Measurements from ENCODE around the gene UBA1. TPM values are rescaled to one million over a fixed set of nuclear protein-coding genes. Genes with fewer than 3 reads are reported as not detected.

Gene UBA1
- 100 to 1,000 TPM; 149 to 155 TPM for total RNA-seq

DNA sequence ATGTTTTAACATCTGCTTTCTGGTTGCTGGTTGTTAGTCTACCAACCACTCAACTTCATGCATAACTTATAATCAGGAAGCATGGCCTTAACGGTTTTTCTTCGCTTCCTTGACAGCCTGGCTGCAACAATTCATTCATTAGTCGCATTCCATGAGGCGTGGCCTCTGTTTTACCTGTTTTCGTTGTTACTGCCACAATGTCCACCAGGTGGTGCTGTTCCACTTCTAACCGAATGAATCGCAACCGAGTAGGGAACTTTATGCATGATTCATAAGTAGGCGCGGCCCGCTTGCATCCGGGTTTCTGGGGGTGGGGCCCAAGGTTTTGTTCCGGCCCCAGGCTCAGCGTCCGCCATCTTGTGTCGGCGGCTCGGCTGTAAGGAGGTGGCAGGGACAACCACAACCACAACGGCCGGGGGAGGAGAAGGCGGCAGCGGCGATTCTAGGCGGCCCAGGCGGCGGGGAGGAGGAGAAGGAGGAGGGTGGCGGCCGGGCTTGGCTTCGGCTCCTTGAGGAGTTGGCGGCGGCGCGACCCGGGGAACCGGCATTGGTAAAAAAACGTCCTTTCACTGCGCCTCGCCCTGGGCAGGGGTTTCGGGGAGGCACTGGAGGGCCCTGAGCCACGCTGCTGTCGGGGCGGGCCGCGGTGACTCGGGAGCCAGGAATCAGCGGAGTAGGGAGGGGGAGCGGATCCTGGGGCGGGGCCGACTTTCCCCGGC lies at the start of gene UBA1:
TSS of gene UBA1 (plus strand) at position 355 of the 719 bp plus-strand sequence. CDS start 4,974 bp downstream, outside the sequence.
- Mint-ChIP-seq H3K27me3 (no peaks in the 10 kb centered on the region), H3K36me3 (peaks cover 7% of the 10 kb centered on the region), H3K4me1 (peaks cover 37% of the 10 kb centered on the region), H3K27ac (peak within 1 kb of the TSS; percentile 98), H3K9me3 (no peaks in the 10 kb centered on the region), H3K4me3 (peak within 1 kb of the TSS; percentile 95)
- ATAC-seq (ENCODE audit: low read depth) (peak; percentile 67), DNase-seq (peak; percentile 81)
- POLR2A ChIA-PET = interaction anchor here (0.8 to 1.1 kb wide), 3 partner anchors 189 to 330 kb away, joined by 3 read pairs; no protein-coding TSS in a partner anchor

DNA sequence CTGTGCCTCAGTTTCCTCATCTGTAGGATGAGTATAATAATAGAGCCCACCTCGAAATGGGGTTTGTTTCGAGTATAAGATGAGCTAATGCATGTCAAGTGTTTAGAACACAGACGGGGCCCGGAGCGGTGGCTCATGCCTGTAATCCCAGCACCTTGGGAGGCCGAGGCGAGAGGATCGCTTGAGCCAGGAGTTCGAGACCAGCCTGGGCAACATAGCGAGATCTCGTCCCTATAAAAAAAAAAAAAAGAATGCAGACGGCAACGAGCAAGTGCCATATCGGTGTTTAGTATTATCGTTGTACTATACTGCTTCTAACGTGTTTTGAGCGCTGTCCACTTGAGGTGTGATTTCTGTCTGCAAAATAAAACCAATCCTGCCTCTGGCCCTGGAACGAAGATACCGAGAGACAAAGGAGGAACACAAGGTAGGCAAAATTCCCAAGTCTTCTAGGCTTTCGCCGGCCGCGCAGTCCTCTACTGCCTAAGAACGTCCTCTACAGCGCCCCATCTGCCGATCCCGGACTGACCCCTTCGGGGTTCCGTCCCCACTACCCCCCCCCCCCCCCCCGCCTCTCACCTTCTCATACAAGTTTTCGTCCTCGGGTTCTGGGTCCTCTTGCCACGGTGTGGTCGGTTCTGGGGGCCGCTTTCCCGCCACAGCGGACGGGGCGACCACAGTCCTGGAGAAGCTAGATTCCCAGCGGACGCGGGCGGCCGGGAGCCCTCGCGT lies 49.6 kb upstream of the UBA1 start:
- Mint-ChIP-seq H3K36me3 (peaks cover 23% of the 10 kb centered on the region), H3K27ac (peak overlapping the region; percentile 99), H3K9me3 (no peaks in the 10 kb centered on the region), H3K4me1 (peaks cover 16% of the 10 kb centered on the region), H3K4me3 (peak overlapping the region; percentile 95), H3K27me3 (no peaks in the 10 kb centered on the region)
- POLR2A ChIA-PET = interaction anchor here (0.6 to 2.8 kb wide), 8 partner anchors 9 to 485 kb away, joined by 3 to 31 read pairs (median 4); partner anchors contain the start of genes CFP and USP11
- DNase-seq (no peak), ATAC-seq (ENCODE audit: low read depth) (no peak)

DNA sequence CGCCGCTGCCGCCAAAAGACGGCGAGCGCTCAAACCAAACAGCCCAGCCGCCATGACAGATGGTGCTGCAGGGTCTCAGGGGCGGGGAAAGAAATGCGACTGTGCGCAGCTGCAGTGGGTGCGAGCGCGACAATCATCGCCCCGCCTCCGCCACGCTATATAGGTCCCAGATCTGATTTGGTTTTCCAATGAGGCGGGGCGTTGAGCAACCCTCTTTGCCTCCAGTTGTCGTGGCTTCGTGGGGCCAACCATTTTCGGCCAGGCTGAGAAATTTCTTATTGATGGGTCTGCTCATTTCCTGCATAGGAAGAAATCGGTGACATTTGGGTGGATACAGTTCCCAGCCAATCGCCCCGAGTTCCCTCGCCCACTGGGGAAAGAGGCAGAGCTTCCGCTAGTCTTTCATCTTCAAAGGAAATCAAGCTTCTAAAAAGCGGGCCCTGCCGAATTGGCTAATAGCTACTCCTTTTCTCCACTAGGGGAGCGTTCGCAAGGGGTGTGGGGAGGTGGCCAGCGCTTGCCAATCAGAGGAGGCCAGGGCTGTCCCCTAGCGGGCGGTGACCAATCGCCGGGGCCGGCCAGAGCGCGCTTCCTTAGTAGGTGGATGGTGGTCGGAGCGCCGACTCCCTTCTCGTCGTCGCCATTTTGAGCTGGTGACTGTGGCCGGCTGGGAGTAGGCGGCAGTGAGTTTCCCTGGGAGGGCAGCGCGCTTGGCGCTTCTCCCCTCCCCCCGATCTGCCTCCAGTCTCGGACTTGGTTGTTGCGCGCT lies 48.8 kb upstream of the UBA1 start, which contains the start of the genes NDUFB11 and RBM10:
TSS of gene NDUFB11 (minus strand) at position 77 of the 769 bp plus-strand sequence. CDS start at position 54, 23 bp downstream.
TSS of gene RBM10 (plus strand) at position 596 of the 769 bp plus-strand sequence. CDS start 2,261 bp downstream, outside the sequence.
- ATAC-seq (ENCODE audit: low read depth) (peak; percentile 95), DNase-seq (peak; percentile 85)
- peaks cover 16% of the 10 kb centered on the region for H3K4me1 Mint-ChIP-seq
- POLR2A ChIA-PET = interaction anchor here (0.6 to 2.8 kb wide), 11 partner anchors 9 to 484 kb away, joined by 3 to 31 read pairs (median 4); partner anchors contain the start of genes CFP and USP11
- peaks cover 21% of the 10 kb centered on the region for H3K36me3 Mint-ChIP-seq
- H3K9me3 Mint-ChIP-seq = no peaks in the 10 kb centered on the region
- H3K27ac Mint-ChIP-seq = peak within 1 kb of the TSS; percentile 99
- H3K27me3 Mint-ChIP-seq = no peaks in the 10 kb centered on the region
- H3K4me3 Mint-ChIP-seq = peak within 1 kb of the TSS; percentile 95

DNA sequence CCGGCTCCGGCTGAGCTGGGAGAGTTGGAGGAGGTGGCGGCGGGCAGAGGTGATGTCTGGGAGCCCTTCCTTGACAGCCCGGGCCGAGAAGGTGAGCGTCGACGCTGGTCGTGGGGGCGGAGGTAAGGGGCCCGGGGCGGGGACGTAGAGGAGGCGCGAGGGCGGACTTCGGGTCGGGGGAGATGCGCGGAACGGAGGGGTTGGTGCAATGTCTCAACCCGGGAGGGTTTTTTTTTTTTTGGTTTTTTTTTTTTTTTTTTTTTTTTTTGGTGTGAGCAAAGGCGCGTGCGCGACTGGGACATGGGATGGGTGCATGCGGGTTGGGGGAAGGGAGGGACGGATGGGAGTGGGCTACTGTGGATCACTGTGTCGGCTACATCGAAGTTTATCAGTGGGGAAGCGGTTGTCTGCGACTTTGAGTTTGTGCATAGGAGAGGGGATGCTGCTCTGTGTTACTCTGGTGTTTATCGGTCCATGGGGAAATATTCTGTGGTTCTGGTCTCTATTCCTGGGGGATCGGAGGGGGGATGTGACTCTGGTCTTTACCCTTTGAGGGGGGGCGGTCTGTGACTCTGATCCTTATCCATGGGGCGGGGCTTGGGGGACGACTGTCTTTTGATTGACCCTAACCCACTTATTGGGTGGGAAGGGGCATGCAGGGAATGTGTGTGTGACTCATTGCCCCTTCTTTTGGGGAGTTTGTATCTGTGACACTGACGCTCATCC lies 48.1 kb upstream of the UBA1 start:
- Mint-ChIP-seq H3K4me1 (peaks cover 16% of the 10 kb centered on the region), H3K27ac (peak overlapping the region; percentile 99), H3K36me3 (peaks cover 24% of the 10 kb centered on the region), H3K9me3 (no peaks in the 10 kb centered on the region), H3K27me3 (no peaks in the 10 kb centered on the region), H3K4me3 (peak overlapping the region; percentile 95)
- ATAC-seq (ENCODE audit: low read depth) = peak; percentile 30
- no peak for DNase-seq
- POLR2A ChIA-PET = interaction anchor here (0.7 to 2.8 kb wide), 8 partner anchors 8 to 484 kb away, joined by 3 to 31 read pairs (median 6); partner anchors contain the start of genes CFP and USP11

DNA sequence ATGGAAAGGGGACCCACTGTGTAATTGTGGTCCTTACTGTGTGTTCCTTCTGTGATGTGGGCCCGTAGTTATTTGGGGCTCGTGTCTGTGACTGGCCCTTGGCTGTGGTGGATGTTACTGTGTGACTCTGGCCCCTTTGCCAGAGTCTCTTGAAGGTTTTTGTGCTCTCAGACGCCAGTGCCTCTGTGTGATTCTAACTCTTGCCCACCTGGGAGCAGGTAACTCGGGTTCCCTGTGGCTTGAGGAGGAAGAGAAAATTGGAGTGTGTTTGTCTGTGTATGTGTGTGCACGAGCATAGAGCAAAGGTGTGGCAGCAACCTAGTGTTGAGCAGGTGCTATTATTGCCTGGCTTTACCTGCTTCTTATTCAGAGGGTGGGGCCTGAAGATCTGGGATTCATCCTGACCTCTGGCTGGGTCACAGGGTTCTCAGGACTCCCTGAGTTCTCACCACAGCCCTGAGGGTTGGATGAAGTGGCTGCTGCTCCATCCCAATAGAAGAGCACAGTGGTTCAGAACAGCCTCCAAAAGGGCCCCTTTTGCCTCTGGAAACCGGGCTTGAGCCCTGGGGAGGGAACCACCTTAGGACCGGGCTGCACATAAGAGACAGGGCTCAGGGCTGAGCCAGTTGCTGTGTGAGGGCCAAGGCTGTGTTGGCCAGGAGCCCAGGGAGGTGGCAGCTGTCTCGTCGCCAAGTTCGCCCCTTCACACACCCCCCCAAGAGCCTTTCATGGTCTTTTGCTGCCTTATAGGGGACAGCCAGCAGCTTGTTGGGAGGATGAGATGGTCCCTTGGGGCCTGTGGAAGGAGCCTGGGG lies 47.3 kb upstream of the UBA1 start:
- no peaks in the 10 kb centered on the region for H3K9me3 Mint-ChIP-seq
- H3K4me3 Mint-ChIP-seq = peak overlapping the region; percentile 95
- DNase-seq = no peak
- H3K4me1 Mint-ChIP-seq = peaks cover 16% of the 10 kb centered on the region
- peaks cover 26% of the 10 kb centered on the region for H3K36me3 Mint-ChIP-seq
- POLR2A ChIA-PET = no interaction called here
- H3K27ac Mint-ChIP-seq = peak overlapping the region; percentile 99
- no peaks in the 10 kb centered on the region for H3K27me3 Mint-ChIP-seq
- ATAC-seq (ENCODE audit: low read depth) = no peak

DNA sequence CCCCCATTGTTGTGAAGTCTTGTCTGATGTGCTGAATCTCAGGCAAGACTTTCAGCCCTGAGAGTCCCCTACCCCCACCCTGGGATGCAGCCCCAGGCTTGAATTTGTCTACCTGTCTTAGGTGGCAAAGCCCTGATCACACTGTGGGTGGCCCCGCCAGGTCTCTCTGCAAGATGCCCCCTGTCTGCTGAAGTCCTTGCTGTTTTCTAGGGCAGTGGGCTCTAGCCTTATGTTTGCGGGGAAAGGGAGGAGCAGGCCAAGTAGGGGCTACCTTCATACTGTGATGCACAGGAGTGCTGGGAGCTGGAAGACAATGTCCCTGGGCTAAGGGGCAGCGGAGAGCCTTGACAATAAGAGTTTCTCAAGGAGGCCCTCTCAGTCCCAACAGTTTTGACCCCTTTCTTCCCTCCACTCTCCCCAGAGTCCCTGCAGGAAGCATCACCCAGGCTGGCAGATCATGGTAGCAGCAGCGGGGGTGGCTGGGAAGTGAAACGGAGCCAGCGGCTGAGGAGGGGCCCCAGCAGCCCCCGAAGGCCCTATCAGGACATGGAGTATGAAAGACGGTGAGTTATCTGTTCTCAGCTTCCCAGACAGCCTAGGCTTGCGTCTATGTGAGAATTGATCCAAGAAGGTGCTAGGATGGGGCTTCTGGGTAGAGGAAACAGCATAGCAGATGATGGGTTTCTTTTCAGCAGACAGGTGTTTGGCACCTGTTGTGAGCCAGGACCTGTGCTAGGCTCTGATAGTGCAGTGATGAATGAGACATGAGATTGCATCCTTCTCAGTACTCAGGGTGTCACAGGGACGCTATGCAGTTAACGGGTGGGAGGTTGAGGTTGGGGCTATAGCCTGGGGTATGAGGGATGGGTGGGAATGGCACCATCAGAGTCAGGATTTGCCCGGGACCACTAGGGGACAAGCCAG lies 46.4 kb upstream of the UBA1 start:
- Mint-ChIP-seq H3K36me3 (peaks cover 27% of the 10 kb centered on the region), H3K4me1 (peaks cover 15% of the 10 kb centered on the region), H3K27me3 (no peaks in the 10 kb centered on the region), H3K27ac (peak overlapping the region; percentile 25), H3K9me3 (no peaks in the 10 kb centered on the region), H3K4me3 (peak overlapping the region; percentile 20)
- ATAC-seq (ENCODE audit: low read depth) = no peak
- POLR2A ChIA-PET = no interaction called here
- DNase-seq = no peak

DNA sequence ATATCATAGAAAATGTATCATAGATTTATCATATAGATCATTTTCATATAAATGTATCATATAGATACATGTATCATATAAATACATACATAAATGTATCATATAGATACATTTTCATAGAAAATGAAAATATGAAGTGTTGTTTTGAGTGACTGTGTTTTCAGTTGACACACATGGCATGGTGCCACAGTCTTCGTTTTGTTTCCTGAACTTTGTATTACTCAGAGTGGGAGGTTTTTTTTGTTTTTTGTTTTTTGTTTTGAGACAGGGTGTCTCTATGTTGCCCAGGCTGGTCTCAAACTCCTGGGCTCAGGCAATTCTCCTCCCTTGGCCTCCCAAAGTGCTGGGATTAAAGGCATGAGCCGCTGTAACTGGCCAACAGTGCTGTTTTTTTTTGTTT lies 44.7 kb upstream of the UBA1 start:
- Mint-ChIP-seq H3K27me3 (no peaks in the 10 kb centered on the region), H3K36me3 (peaks cover 21% of the 10 kb centered on the region), H3K4me1 (peaks cover 9% of the 10 kb centered on the region), H3K27ac (no peak overlapping the region), H3K4me3 (no peak overlapping the region), H3K9me3 (no peaks in the 10 kb centered on the region)
- no peak for DNase-seq
- POLR2A ChIA-PET = no interaction called here
- no peak for ATAC-seq (ENCODE audit: low read depth)

DNA sequence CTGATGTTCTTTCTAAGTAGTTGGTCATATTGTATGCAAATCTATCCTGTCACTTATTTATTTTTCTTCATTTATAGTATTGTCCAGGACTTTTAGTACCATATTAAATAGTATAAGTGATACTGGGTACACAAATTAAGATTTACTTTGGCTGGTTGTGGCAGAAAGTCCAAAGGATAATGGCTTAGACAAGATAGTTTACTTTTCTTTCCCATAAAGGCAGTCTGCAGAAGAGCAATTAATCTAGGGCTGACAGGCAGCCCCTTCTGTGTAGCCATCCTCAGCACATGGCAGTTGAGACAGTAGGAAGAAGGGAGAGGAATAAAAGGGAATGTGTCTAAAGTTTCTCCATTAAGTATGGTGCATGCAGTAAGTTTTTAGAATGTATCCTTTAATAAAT lies 42.2 kb upstream of the UBA1 start:
- Mint-ChIP-seq H3K4me1 (peaks cover 9% of the 10 kb centered on the region), H3K9me3 (no peaks in the 10 kb centered on the region), H3K27ac (no peak overlapping the region), H3K36me3 (peaks cover 21% of the 10 kb centered on the region), H3K27me3 (no peaks in the 10 kb centered on the region), H3K4me3 (no peak overlapping the region)
- ATAC-seq (ENCODE audit: low read depth) = no peak
- POLR2A ChIA-PET = interaction anchor here (0.7 kb wide), 1 partner anchor 353 kb away, joined by 3 read pairs; no protein-coding TSS in a partner anchor
- DNase-seq = no peak

DNA sequence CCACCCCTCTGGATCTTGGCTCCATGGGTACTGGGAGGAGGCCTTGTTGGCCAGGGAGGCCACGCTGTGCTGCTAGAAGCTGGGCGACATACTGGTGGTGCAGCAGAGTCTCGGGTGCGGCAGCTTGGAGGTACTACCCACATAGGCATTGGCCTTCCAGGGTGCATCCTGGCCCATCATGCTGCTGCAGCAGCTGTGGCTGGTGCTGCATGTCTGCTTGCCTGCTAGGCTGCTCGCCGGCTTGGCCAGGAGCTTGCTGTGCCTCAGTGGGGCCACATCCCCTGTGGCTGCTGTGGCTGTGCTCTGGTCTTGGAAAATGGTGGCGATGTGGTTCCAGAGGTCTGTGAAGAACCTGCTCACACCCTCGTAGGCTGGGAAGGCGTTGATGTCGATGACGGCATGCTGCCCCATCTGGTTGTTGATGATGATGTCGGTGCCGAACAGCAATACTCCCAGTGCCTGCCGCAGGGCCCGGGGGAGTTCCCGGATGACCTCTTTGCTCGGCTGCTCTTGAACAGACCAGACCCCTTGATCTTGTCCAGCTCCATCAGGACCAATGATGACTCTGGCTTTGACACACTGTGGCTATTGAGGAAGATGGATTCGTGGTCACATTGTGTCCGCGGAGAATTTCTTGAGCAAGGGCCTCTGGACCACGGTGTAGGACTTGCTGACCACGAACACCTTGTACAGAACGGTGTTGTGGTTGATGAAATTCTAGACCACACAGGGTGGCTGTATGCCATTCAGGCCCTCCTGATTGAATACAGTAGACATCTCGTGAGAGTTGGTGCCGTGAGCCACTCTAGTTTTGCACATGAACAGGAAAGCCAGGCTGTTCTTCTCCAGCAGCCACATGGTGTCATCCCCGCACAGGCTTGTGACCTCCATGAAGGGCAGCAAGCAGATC lies 36.8 kb upstream of the UBA1 start:
- ATAC-seq (ENCODE audit: low read depth) = no peak
- H3K4me3 Mint-ChIP-seq = no peak overlapping the region
- H3K9me3 Mint-ChIP-seq = no peaks in the 10 kb centered on the region
- H3K36me3 Mint-ChIP-seq = peaks cover 11% of the 10 kb centered on the region
- no peak overlapping the region for H3K27ac Mint-ChIP-seq
- no peaks in the 10 kb centered on the region for H3K27me3 Mint-ChIP-seq
- DNase-seq = no peak
- POLR2A ChIA-PET = interaction anchor here (0.6 kb wide), 1 partner anchor 302 kb away, joined by 7 read pairs; no protein-coding TSS in a partner anchor
- H3K4me1 Mint-ChIP-seq = peaks cover 1% of the 10 kb centered on the region

DNA sequence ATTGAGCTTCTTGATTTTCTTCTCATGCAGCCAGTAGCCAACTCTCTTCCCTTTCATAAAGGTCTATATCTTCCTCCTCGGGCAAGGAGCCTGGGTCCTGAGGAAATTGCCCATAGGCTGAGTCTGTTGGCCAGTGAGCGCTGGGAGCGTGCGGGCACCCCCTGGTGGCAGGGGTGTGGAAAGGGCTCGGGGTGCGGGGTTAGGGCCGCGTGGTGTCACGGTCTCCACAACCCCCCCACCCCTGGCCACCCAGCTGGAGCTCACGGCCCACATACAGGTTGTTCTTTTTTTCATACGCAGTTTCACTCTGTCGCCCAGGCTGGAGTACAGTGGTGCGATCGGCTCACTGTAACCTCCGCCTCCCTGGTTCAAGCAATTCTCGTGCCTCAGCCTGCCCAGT lies 35.5 kb upstream of the UBA1 start:
- H3K27me3 Mint-ChIP-seq = no peaks in the 10 kb centered on the region
- peaks cover 2% of the 10 kb centered on the region for H3K4me1 Mint-ChIP-seq
- DNase-seq (no peak), ATAC-seq (ENCODE audit: low read depth) (no peak)
- no peak overlapping the region for H3K4me3 Mint-ChIP-seq
- no peaks in the 10 kb centered on the region for H3K9me3 Mint-ChIP-seq
- no peak overlapping the region for H3K27ac Mint-ChIP-seq
- H3K36me3 Mint-ChIP-seq = peaks cover 14% of the 10 kb centered on the region
- POLR2A ChIA-PET = no interaction called here

Data from activated naive CD8-positive, alpha-beta T cell treated with anti-CD3 and anti-CD28 coated beads, Interleukin-2, amount 10 ng/mL, durations not matched to agents 7 days and 5 days (primary cell).